Upper lobe of left lung (tissue), 4 donors: ENCODE measurements around the gene GADD45G.

ENCODE experiments used
- POLR2A ChIP-seq, 4 donors: fragments of 450-650 bp; IDR thresholded peaks; one replicate each; pipeline ENCODE4 v1.5.1; 2016 to 2017; ENCODE audit warnings: antibody characterized with exemption in 4 of 4, mild to moderate bottlenecking in 2 of 4
- TF ChIP-seq, protein P1 (sequence below), 6 experiments: fragments of 450-650 bp in 4 of 6; fragments of 200-600 bp in 2 of 6; sonication (generic) in 2 of 6; IDR thresholded peaks; one replicate each; pipeline ENCODE4 v1.5.1; 2016 to 2019; ENCODE audit warnings: antibody characterized with exemption in 6 of 6

DNA sequence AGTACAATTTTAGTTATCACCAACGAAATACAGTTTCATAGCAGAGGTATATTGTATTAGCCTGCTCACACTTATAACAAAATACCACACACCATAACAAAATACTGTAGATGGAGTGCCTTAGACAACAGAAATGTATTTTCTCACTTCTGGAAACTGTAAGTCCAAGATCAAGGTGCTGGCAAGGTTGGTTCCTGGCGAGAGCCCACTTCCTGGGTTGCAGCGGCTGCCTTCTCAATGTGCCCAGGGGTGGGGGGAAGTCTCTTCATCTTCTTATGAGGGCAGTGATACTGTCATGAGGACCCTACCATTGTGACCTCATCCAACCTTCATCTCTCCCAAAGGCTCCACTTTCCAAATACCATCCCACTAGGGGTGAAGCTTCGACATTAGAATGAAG is 30.5 kb upstream of the GADD45G start:
- TF ChIP-seq POLR2A (IDR thresholded peaks at IDR 0.05), result no peak
- TF ChIP-seq, protein P1, sequence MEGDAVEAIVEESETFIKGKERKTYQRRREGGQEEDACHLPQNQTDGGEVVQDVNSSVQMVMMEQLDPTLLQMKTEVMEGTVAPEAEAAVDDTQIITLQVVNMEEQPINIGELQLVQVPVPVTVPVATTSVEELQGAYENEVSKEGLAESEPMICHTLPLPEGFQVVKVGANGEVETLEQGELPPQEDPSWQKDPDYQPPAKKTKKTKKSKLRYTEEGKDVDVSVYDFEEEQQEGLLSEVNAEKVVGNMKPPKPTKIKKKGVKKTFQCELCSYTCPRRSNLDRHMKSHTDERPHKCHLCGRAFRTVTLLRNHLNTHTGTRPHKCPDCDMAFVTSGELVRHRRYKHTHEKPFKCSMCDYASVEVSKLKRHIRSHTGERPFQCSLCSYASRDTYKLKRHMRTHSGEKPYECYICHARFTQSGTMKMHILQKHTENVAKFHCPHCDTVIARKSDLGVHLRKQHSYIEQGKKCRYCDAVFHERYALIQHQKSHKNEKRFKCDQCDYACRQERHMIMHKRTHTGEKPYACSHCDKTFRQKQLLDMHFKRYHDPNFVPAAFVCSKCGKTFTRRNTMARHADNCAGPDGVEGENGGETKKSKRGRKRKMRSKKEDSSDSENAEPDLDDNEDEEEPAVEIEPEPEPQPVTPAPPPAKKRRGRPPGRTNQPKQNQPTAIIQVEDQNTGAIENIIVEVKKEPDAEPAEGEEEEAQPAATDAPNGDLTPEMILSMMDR (IDR thresholded peaks at IDR 0.05), result no peak
